HL-60 (cell line): Measurements from ENCODE around the gene CATSPERD.

Experiments used
- DNase-seq, 2 experiments: peaks; one replicate each; pipeline ENCODE4 v3.0.0-alpha.2; 2010 to 2020; ENCODE audit warnings: low read depth in 1 of 2, low spot score in 1 of 2
- H3K27ac ChIP-seq: fragments of 250-450 bp; sonication (Bioruptor Pico); replicated peaks from 2 replicates; pipeline ENCODE4 v1.5.1; 2020; ENCODE audit warnings: mild to moderate bottlenecking, moderate library complexity
- H3K27me3 ChIP-seq: fragments of 250-450 bp; sonication (Bioruptor Pico); 2 replicates; pipeline ENCODE4 v1.5.1; 2021; ENCODE audit warnings: mild to moderate bottlenecking, moderate library complexity; ENCODE audit not compliant: insufficient read depth, poor library complexity, severe bottlenecking
- H3K4me3 ChIP-seq: replicated peaks from 2 replicates; pipeline ENCODE4 v1.5.1; 2011; ENCODE audit warnings: mild to moderate bottlenecking, control low read depth, low read length; ENCODE audit not compliant: insufficient read depth
- GABPA ChIP-seq: IDR thresholded peaks from 2 replicates; pipeline ENCODE4 v1.6.1; 2012; ENCODE audit warnings: low read depth
- POLR2AphosphoS5 ChIP-seq: IDR thresholded peaks from 2 replicates; pipeline ENCODE4 v1.6.1; 2012; ENCODE audit warnings: low read depth
- SPI1 ChIP-seq: IDR thresholded peaks from 2 replicates; pipeline ENCODE4 v1.6.1; 2012; ENCODE audit warnings: low read depth, mild to moderate bottlenecking, borderline replicate concordance
- TF ChIP-seq, protein P1 (sequence below): IDR thresholded peaks from 2 replicates; pipeline ENCODE4 v1.6.1; 2012; ENCODE audit warnings: low read depth; ENCODE audit not compliant: insufficient replicate concordance
- TF ChIP-seq, protein P2 (sequence below): IDR thresholded peaks from one replicate; pipeline ENCODE4 v1.5.1; 2011; ENCODE audit warnings: low read length, control low read depth, inconsistent platforms; ENCODE audit not compliant: insufficient read depth

The CATSPERD gene

DNA sequence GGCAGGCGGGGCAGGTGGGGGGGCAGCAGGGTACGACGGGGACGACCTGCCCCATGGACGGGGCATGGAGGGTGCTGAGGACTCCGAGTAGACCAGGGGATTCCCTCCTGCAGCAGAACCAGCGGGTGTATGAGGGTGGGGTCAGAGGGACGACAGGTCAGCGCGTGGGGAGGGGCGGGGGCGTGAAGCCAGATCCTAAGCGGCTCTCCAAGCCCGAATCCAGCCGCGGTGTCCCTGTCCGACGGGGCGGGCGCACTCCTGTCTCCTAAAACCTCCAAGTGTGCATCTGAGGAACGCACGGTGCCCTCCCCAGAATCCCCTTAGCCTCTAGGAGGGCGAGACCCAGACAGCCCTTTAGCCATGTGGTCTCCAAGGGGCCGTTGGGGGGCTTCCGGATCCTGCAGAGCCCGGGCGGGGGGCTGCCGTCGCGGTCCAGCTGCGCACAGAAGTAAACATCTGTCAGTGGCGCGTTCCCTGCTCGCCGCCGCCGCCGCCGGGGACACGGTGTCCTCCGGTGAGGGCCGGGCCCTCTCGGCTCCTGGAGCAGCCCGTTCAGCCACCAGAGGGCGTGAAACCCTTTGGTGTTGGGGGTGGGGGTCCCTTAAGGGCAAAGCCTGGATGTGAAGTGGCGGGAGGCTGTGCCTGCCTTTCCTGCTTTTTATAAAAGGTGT, 85.2 kb downstream of the CATSPERD start:
- no peak overlapping the region for H3K27ac ChIP-seq
- TF ChIP-seq POLR2AphosphoS5: no peak
- no peak for TF ChIP-seq GABPA
- TF ChIP-seq, protein P1, sequence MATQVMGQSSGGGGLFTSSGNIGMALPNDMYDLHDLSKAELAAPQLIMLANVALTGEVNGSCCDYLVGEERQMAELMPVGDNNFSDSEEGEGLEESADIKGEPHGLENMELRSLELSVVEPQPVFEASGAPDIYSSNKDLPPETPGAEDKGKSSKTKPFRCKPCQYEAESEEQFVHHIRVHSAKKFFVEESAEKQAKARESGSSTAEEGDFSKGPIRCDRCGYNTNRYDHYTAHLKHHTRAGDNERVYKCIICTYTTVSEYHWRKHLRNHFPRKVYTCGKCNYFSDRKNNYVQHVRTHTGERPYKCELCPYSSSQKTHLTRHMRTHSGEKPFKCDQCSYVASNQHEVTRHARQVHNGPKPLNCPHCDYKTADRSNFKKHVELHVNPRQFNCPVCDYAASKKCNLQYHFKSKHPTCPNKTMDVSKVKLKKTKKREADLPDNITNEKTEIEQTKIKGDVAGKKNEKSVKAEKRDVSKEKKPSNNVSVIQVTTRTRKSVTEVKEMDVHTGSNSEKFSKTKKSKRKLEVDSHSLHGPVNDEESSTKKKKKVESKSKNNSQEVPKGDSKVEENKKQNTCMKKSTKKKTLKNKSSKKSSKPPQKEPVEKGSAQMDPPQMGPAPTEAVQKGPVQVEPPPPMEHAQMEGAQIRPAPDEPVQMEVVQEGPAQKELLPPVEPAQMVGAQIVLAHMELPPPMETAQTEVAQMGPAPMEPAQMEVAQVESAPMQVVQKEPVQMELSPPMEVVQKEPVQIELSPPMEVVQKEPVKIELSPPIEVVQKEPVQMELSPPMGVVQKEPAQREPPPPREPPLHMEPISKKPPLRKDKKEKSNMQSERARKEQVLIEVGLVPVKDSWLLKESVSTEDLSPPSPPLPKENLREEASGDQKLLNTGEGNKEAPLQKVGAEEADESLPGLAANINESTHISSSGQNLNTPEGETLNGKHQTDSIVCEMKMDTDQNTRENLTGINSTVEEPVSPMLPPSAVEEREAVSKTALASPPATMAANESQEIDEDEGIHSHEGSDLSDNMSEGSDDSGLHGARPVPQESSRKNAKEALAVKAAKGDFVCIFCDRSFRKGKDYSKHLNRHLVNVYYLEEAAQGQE: no peak
- TF ChIP-seq SPI1: no peak
- TF ChIP-seq, protein P2, sequence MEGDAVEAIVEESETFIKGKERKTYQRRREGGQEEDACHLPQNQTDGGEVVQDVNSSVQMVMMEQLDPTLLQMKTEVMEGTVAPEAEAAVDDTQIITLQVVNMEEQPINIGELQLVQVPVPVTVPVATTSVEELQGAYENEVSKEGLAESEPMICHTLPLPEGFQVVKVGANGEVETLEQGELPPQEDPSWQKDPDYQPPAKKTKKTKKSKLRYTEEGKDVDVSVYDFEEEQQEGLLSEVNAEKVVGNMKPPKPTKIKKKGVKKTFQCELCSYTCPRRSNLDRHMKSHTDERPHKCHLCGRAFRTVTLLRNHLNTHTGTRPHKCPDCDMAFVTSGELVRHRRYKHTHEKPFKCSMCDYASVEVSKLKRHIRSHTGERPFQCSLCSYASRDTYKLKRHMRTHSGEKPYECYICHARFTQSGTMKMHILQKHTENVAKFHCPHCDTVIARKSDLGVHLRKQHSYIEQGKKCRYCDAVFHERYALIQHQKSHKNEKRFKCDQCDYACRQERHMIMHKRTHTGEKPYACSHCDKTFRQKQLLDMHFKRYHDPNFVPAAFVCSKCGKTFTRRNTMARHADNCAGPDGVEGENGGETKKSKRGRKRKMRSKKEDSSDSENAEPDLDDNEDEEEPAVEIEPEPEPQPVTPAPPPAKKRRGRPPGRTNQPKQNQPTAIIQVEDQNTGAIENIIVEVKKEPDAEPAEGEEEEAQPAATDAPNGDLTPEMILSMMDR: no peak
- H3K27me3 ChIP-seq: peaks cover 22% of the 10 kb centered on the region
- no peak overlapping the region for H3K4me3 ChIP-seq
- DNase-seq: peak in 1 of 2 experiments; percentile 50

DNA sequence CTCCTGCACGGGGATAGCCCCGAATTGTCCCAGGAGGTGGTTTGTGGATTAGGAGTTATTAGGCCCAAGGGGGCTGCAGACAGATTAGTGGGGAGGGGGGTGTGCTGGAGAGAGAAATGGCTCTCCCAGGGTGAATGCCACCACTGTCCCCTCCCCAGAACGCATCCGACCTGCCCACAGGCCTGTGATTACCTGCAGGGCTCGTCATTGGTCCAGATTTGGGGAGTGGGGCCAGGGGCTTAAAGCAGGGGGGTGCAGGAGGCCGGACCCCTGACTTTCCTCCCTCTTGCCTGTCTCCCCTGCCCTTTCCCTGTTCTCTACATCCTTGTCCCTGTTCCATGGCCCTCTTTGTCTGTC, 85.7 kb downstream of the CATSPERD start:
- no peak overlapping the region for H3K27ac ChIP-seq
- no peak for TF ChIP-seq SPI1
- TF ChIP-seq, protein P2: no peak
- TF ChIP-seq, protein P1: no peak
- TF ChIP-seq POLR2AphosphoS5: no peak
- no peak for TF ChIP-seq GABPA
- no peak overlapping the region for H3K4me3 ChIP-seq
- H3K27me3 ChIP-seq: peaks cover 22% of the 10 kb centered on the region
- no peak for DNase-seq

DNA sequence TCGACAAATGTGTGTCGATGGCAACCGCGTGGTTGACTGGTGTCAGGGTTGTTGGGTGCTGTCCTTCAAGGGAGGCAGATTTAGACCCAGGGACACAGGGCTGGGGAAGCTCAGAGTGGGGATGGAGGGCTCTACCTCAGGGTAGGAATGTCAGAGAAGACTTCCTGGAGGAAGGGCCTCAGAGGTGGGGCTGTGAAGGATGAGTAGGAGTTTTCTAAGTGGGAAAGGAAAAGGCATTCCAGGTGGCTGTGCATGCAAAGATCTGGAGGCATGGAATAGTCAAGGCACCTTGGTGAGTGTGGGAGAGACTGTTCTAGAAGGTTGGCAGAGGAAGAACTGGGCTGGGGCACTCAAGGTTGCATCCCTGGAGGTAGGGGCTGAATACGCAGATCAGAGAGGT, 86.5 kb downstream of the CATSPERD start:
- Histone ChIP-seq H3K27ac (no peak overlapping the region), H3K27me3 (peaks cover 22% of the 10 kb centered on the region), H3K4me3 (no peak overlapping the region)
- DNase-seq: no peak
- TF ChIP-seq POLR2AphosphoS5 (no peak), SPI1 (no peak), GABPA (no peak)
- TF ChIP-seq, protein P2: no peak
- TF ChIP-seq, protein P1: no peak
